NK-92 treated with Interleukin-12 subunit alpha and Interleukin-12 subunit beta, amount 100 ng/mL, for 24 hours (cell line): ENCODE measurements around the gene LRBA.
"Not testable (repeated sequence)": the region's sequence is repeated elsewhere in the genome, so short reads cannot be mapped to it uniquely, and the experiment has no call there.

ENCODE experiments used
- DNase-seq: peaks from one replicate; lab custom pipeline; 2025; lab: John Stamatoyannopoulos, UW

The LRBA gene

GRCh38 chr4:150415213-150415612 is 599.9 kb downstream of the LRBA start:
- DNase-seq: no peak

GRCh38 chr4:150411520-150411919 is 603.6 kb downstream of the LRBA start:
- no peak for DNase-seq

- no peak for DNase-seq
These were observed 612.2 kb downstream of the LRBA start for GRCh38 chr4:150402871-150403272.

GRCh38 chr4:150401083-150401687 is 613.9 kb downstream of the LRBA start:
- no peak for DNase-seq

- no peak for DNase-seq
These were observed 619.2 kb downstream of the LRBA start for GRCh38 chr4:150395872-150396271.

- no peak for DNase-seq
These were observed 621.0 kb downstream of the LRBA start for GRCh38 chr4:150394046-150394445.

- DNase-seq: no peak
These were observed 624.0 kb downstream of the LRBA start for GRCh38 chr4:150391052-150391451.

- DNase-seq: no peak
These were observed 624.6 kb downstream of the LRBA start for GRCh38 chr4:150390531-150390910.

GRCh38 chr4:150389896-150390530 is 625.1 kb downstream of the LRBA start:
- no peak for DNase-seq

- no peak for DNase-seq
These were observed 627.1 kb downstream of the LRBA start for GRCh38 chr4:150387981-150388380.

GRCh38 chr4:150386415-150386814 is 628.7 kb downstream of the LRBA start:
- DNase-seq: not testable (repeated sequence)

GRCh38 chr4:150385606-150386005 is 629.5 kb downstream of the LRBA start:
- DNase-seq: no peak

GRCh38 chr4:150384249-150384648 is 630.8 kb downstream of the LRBA start:
- DNase-seq: no peak

- DNase-seq: no peak
These were observed 633.1 kb downstream of the LRBA start for GRCh38 chr4:150382028-150382427.

GRCh38 chr4:150381609-150382008 is 633.5 kb downstream of the LRBA start:
- DNase-seq: no peak

- no peak for DNase-seq
These were observed 634.0 kb downstream of the LRBA start for GRCh38 chr4:150381036-150381435.

GRCh38 chr4:150379454-150379853 is 635.6 kb downstream of the LRBA start:
- DNase-seq: no peak

GRCh38 chr4:150375025-150375424 is 640.1 kb downstream of the LRBA start:
- no peak for DNase-seq

GRCh38 chr4:150371869-150372268 is 643.2 kb downstream of the LRBA start:
- DNase-seq: no peak

GRCh38 chr4:150369434-150370380 is 645.4 kb downstream of the LRBA start:
- DNase-seq: no peak

- DNase-seq: no peak
These were observed 646.4 kb downstream of the LRBA start for GRCh38 chr4:150368667-150369066.

- no peak for DNase-seq
These were observed 647.8 kb downstream of the LRBA start for GRCh38 chr4:150367326-150367725.

- DNase-seq: no peak
These were observed 648.5 kb downstream of the LRBA start for GRCh38 chr4:150366487-150366999.
